OCI-LY3 (cell line): ENCODE data around the gene MATCAP1.

Experiments used
- H2AFZ ChIP-seq: fragments of 200-600, 300-600 bp; shearing (Covaris generic); 2 replicates; pipeline ENCODE4 v1.6.0; 2014; ENCODE audit warnings: antibody characterized with exemption, low read depth, low read length
- H3K27ac ChIP-seq: fragments of 200-600, 300-600 bp; sonication (generic); 2 replicates; pipeline ENCODE4 v1.5.1; 2014; ENCODE audit warnings: mild to moderate bottlenecking, low read length, moderate library complexity, mixed read lengths
- H3K27me3 ChIP-seq: fragments of 200-600, 300-600 bp; sonication (generic); 2 replicates; pipeline ENCODE4 v1.6.1; 2014; ENCODE audit warnings: low read depth, low read length, mixed read lengths
- H3K36me3 ChIP-seq: fragments of 200-600, 300-600 bp; sonication (generic); replicated peaks from 2 replicates; pipeline ENCODE3; 2014; ENCODE audit warnings: low read depth, low read length, mixed read lengths
- H3K4me1 ChIP-seq: fragments of 300-600, 200-600 bp; sonication (generic); 2 replicates; pipeline ENCODE4 v1.6.1; 2014; ENCODE audit warnings: low read length, mixed read lengths
- H3K4me2 ChIP-seq: fragments of 200-600, 300-600 bp; sonication (generic); 2 replicates; pipeline ENCODE4 v1.6.1; 2014; ENCODE audit warnings: low read length, mixed read lengths
- H3K4me3 ChIP-seq: fragments of 300-600, 200-600 bp; sonication (generic); 2 replicates; pipeline ENCODE4 v1.5.1; 2014; ENCODE audit warnings: antibody characterized with exemption, mild to moderate bottlenecking, low read length, moderate library complexity
- H3K79me2 ChIP-seq: fragments of 300-600, 200-600 bp; shearing (Covaris generic); 2 replicates; pipeline ENCODE4 v1.6.1; 2014; ENCODE audit warnings: mild to moderate bottlenecking, low read length, mixed read lengths
- H3K9ac ChIP-seq: fragments of 300-600, 200-600 bp; shearing (Covaris generic); 2 replicates; pipeline ENCODE4 v1.6.0; 2014; ENCODE audit warnings: mild to moderate bottlenecking, low read length, moderate library complexity
- H3K9me3 ChIP-seq: fragments of 200-600, 300-600 bp; shearing (Covaris generic); 2 replicates; pipeline ENCODE4 v1.6.1; 2014; ENCODE audit warnings: low read length, mixed read lengths; ENCODE audit not compliant: insufficient read depth
- H4K20me1 ChIP-seq: fragments of 200-600, 300-600 bp; sonication (generic); 2 replicates; pipeline ENCODE4 v1.6.1; 2016; ENCODE audit warnings: low read length, mixed read lengths; ENCODE audit not compliant: insufficient read depth
- CTCF ChIP-seq: fragments of 200-600, 300-600 bp; sonication (generic); IDR thresholded peaks from 2 replicates; pipeline ENCODE4 v1.5.1; 2014; ENCODE audit warnings: antibody characterized with exemption, low read length, low read depth
- EZH2phosphoT487 ChIP-seq: fragments of 200-600 bp; shearing (Covaris generic); IDR thresholded peaks from 2 replicates; pipeline ENCODE4 v1.6.1; 2018; ENCODE audit warnings: antibody characterized with exemption, mixed run types, low read depth

MATCAP1 gene

GRCh38 chr16:67165121-67166078 is 18.4 kb downstream of the MATCAP1 start:
- no peak overlapping the region for H3K9ac ChIP-seq
- no peak overlapping the region for H3K4me2 ChIP-seq
- peaks cover 7% of the 10 kb centered on the region; the same call in 1 of the 2 replicates for H3K79me2 ChIP-seq
- no peak overlapping the region for H3K27ac ChIP-seq
- no peak overlapping the region for H3K4me3 ChIP-seq
- H3K4me1 ChIP-seq: peaks cover 48% of the 10 kb centered on the region
- no peaks in the 10 kb centered on the region for H4K20me1 ChIP-seq
- H3K9me3 ChIP-seq: no peaks in the 10 kb centered on the region
- H3K36me3 ChIP-seq: peaks cover 10% of the 10 kb centered on the region
- H3K27me3 ChIP-seq: no peaks in the 10 kb centered on the region
- no peak overlapping the region for H2AFZ ChIP-seq
- TF ChIP-seq EZH2phosphoT487 (no peak), CTCF (no peak)

- Histone ChIP-seq H3K4me2 (no peak within 1 kb of the TSS), H3K9ac (no peak within 1 kb of the TSS), H3K4me1 (peaks cover 43% of the 10 kb centered on the region), H3K9me3 (no peaks in the 10 kb centered on the region), H2AFZ (no peak within 1 kb of the TSS), H3K79me2 (peaks cover 7% of the 10 kb centered on the region; the same call in 1 of the 2 replicates), H3K27me3 (no peaks in the 10 kb centered on the region), H3K4me3 (no peak within 1 kb of the TSS), H4K20me1 (no peaks in the 10 kb centered on the region), H3K36me3 (peaks cover 10% of the 10 kb centered on the region), H3K27ac (no peak within 1 kb of the TSS)
- TF ChIP-seq CTCF: no peak
- no peak for TF ChIP-seq EZH2phosphoT487
These were observed 19.1 kb downstream of the MATCAP1 start, which contains the start of gene HSF4 for GRCh38 chr16:67164599-67165061. HSF4 (plus strand) TSS chr16:67164745; CDS start chr16:67164812, 67 bp downstream.

DNA sequence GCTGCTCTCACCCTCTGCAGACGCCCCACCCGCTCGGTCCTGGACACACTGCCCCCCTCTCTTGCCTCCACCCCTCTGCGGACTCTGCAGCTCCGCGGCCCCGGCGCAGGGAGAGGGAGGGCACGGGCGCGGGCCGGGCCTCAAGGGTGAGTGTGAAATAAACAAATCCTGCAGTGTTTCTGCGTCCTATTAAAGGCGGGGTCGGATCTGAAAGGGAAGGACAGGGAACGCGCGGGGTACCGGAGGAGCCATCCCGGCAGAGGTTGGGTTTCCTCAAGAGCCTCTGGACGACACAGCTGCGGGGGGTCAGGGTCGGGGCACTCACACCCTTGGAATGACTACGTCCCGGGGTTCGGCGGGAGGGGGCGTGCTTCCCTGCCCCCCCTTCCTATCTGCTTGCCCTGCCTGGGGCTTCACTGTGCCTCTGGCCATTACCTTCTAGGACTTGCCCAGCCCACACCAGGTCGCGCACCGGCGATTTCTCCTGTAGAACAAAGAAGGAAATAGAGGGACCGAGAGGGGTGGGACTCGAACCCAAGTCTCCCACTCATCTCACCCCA is 19.7 kb downstream of the MATCAP1 start:
- Histone ChIP-seq H3K4me2 (no peak overlapping the region), H3K4me1 (peaks cover 37% of the 10 kb centered on the region), H3K36me3 (peaks cover 10% of the 10 kb centered on the region), H2AFZ (no peak overlapping the region), H3K9me3 (no peaks in the 10 kb centered on the region), H3K79me2 (peaks cover 12% of the 10 kb centered on the region; the same call in 1 of the 2 replicates), H3K9ac (no peak overlapping the region), H3K27me3 (no peaks in the 10 kb centered on the region), H3K4me3 (no peak overlapping the region), H3K27ac (no peak overlapping the region), H4K20me1 (no peaks in the 10 kb centered on the region)
- TF ChIP-seq CTCF (no peak), EZH2phosphoT487 (no peak)
